K562 (cell line): ENCODE results near the gene LGSN. TPM values are rescaled to one million over a fixed set of nuclear protein-coding genes. Genes with fewer than 3 reads are reported as not detected.
"Not testable (repeated sequence)": the region's sequence is repeated elsewhere in the genome, so short reads cannot be mapped to it uniquely, and the experiment has no call there.

Source experiments
- ATAC-seq: fragments of 200-7000 bp; cut with Tn5 transposase; 3 replicates; pipeline ENCODE4 v1.9.1; 2020; ENCODE audit warnings: moderate library complexity
- BruUV-seq: library from RNA; stranded (reverse); fragments of 400-500 nt; replicated peaks from 2 replicates; lab custom pipeline; 2021; lab: Mats Ljungman, UMichigan
- CTCF ChIA-PET: fragments of 300-600 bp; formaldehyde crosslinking; extraction: SDS; loops from one replicate; lab custom pipeline; 2021; ENCODE audit warnings: low intra/inter-chr PET ratio; lab: Yijun Ruan, JAX
- POLR2A ChIA-PET: fragments of 300-600, 350-650 bp; sonication (Branson Sonifier 250); formaldehyde crosslinking; extraction: SDS; loops from one replicate; lab custom pipeline; 2021; ENCODE audit warnings: antibody characterized with exemption, inconsistent platforms; lab: Yijun Ruan, JAX
- DNase-seq, 4 experiments: peaks; one replicate each; pipeline versions ENCODE4 v3.0.0 to v3.0.0-alpha.2; 2011 to 2018; ENCODE audit warnings: low spot score in 3 of 4, mixed read lengths in 3 of 4; ENCODE audit errors: extremely low read depth in 1 of 4
- FAIRE-seq: peaks from 2 replicates; lab custom pipeline; 2011; peaks lifted over from hg19 to GRCh38; lab: Jason Lieb, UNC
- H2AFZ ChIP-seq: 2 replicates; pipeline ENCODE4 v1.6.0; 2011; ENCODE audit warnings: low read depth, low read length, control low read depth, inconsistent platforms
- H3K27ac ChIP-seq: fragments of 200-600 bp; 3 replicates; pipeline ENCODE4 v1.8.0; 2011; ENCODE audit warnings: low read depth, mild to moderate bottlenecking, control low read depth, inconsistent platforms, low read length, moderate library complexity, mixed read lengths; ENCODE audit errors: extremely low read depth
- H3K27me3 ChIP-seq, 2 experiments: fragments of 300-600 bp in 1 of 2; 2 replicates in 1 of 2; 3 replicates in 1 of 2; pipeline versions ENCODE4 v1.6.0 to v1.8.0; 2011; ENCODE audit warnings: inconsistent platforms in 2 of 2, low read length in 2 of 2, mild to moderate bottlenecking in 1 of 2, mixed read lengths in 1 of 2, moderate library complexity in 1 of 2; ENCODE audit not compliant: control insufficient read depth in 2 of 2, insufficient read depth in 2 of 2
- H3K36me3 ChIP-seq: fragments of 300-600 bp; 3 replicates; pipeline ENCODE4 v1.8.0; 2011; ENCODE audit warnings: mild to moderate bottlenecking, low read length, inconsistent platforms; ENCODE audit not compliant: control insufficient read depth, insufficient read depth
- H3K4me1 ChIP-seq, 2 experiments: fragments of 200-600 bp in 1 of 2; replicated peaks in 1 of 2; 2 replicates in 1 of 2; 3 replicates in 1 of 2; pipeline versions ENCODE4 v1.5.1 to v1.8.0; 2011; ENCODE audit warnings: inconsistent platforms in 2 of 2, low read length in 2 of 2, mild to moderate bottlenecking in 1 of 2, mixed read lengths in 1 of 2, moderate library complexity in 1 of 2; ENCODE audit not compliant: control insufficient read depth in 2 of 2, insufficient read depth in 2 of 2
- H3K4me2 ChIP-seq: 2 replicates; pipeline ENCODE4 v1.6.1; 2011; ENCODE audit warnings: low read length, control low read depth, inconsistent platforms, mixed read lengths; ENCODE audit not compliant: insufficient read depth
- H3K4me3 ChIP-seq: fragments of 200-600 bp; sonication (generic), shearing (Covaris generic); 2 replicates; pipeline ENCODE4 v1.5.1; 2016; ENCODE audit warnings: control low read depth, inconsistent platforms
- H3K79me2 ChIP-seq: fragments of 200-600 bp; 3 replicates; pipeline ENCODE4 v1.8.0; 2011; ENCODE audit warnings: low read length, inconsistent platforms; ENCODE audit not compliant: control insufficient read depth, insufficient read depth
- H3K9ac ChIP-seq, 2 experiments: 2 replicates each; pipeline versions ENCODE4 v1.6.0 to v1.6.1; 2011; ENCODE audit warnings: low read depth in 2 of 2, low read length in 2 of 2, control low read depth in 1 of 2, inconsistent platforms in 1 of 2, mild to moderate bottlenecking in 1 of 2, mixed read lengths in 1 of 2; ENCODE audit not compliant: insufficient read depth in 1 of 2
- H3K9me1 ChIP-seq: one replicate; pipeline ENCODE4 v1.6.0; 2011; ENCODE audit warnings: inconsistent platforms, mild to moderate bottlenecking, low read length, moderate library complexity; ENCODE audit not compliant: control insufficient read depth, insufficient read depth
- H3K9me3 ChIP-seq: replicated peaks from 2 replicates; pipeline ENCODE4 v1.5.1; 2011; ENCODE audit warnings: low read depth, low read length, inconsistent platforms; ENCODE audit not compliant: control insufficient read depth, insufficient read depth
- H4K20me1 ChIP-seq: replicated peaks from 2 replicates; pipeline ENCODE4 v1.6.1; 2011; ENCODE audit warnings: low read length, inconsistent platforms, mixed read lengths; ENCODE audit not compliant: control insufficient read depth, insufficient read depth
- EHMT2 ChIP-seq: fragments of 450-650 bp; IDR thresholded peaks from 2 replicates; pipeline ENCODE4 v1.6.1; 2018; ENCODE audit warnings: antibody characterized with exemption
- ETV5 ChIP-seq: sonication (generic); formaldehyde crosslinking; IDR thresholded peaks from 2 replicates; pipeline ENCODE4 v1.4.0; 2020; ENCODE audit warnings: low read depth, mild to moderate bottlenecking, missing genetic modification reagents
- HDAC2 ChIP-seq: fragments of 450-650 bp; IDR thresholded peaks from 2 replicates; pipeline ENCODE4 v1.6.1; 2016; ENCODE audit warnings: mild to moderate bottlenecking
- HEY1 ChIP-seq: fragments of 250-450 bp; sonication (Bioruptor Pico); IDR thresholded peaks from 2 replicates; pipeline ENCODE4 v1.5.0; 2020; ENCODE audit warnings: mild to moderate bottlenecking, moderate library complexity, borderline replicate concordance
- LARP7 ChIP-seq: fragments of 450-650 bp; IDR thresholded peaks from 2 replicates; pipeline ENCODE4 v1.6.1; 2016
- NEUROD1 ChIP-seq: fragments of 150-350 bp; IDR thresholded peaks from 2 replicates; pipeline ENCODE4 v1.6.1; 2014; ENCODE audit warnings: borderline replicate concordance, low read length, low read depth; ENCODE audit not compliant: partially characterized antibody
- TARDBP ChIP-seq: fragments of 450-650 bp; IDR thresholded peaks from 2 replicates; pipeline ENCODE4 v1.6.1; 2016
- ZFX ChIP-seq: sonication (generic); formaldehyde crosslinking; IDR thresholded peaks from 2 replicates; pipeline ENCODE4 v1.8.0; 2022; ENCODE audit warnings: mild to moderate bottlenecking, missing genetic modification reagents, moderate library complexity
- ZNF668 ChIP-seq: fragments of 250-450 bp; sonication (Bioruptor Pico); IDR thresholded peaks from 2 replicates; pipeline ENCODE4 v1.8.0; 2022; ENCODE audit warnings: mild to moderate bottlenecking, inconsistent platforms
- ZNF780A ChIP-seq: fragments of 250-450 bp; sonication (Bioruptor Pico); IDR thresholded peaks from 2 replicates; pipeline ENCODE4 v1.5.0; 2021; ENCODE audit warnings: mild to moderate bottlenecking
- WGBS: fragments of 100-300 bp; shearing (Covaris generic); methylation state at CpG from one replicate; pipeline ENCODE4 v1.1.6; 2016; ENCODE audit warnings: low coverage, mixed read lengths; ENCODE audit not compliant: insufficient coverage; ENCODE audit errors: missing lambda C conversion rate; 5-methylcytosine and 5-hydroxymethylcytosine counted together
- in situ Hi-C: fragments of 300-500 bp; cut with MboI; formaldehyde crosslinking; loops from 4 replicates; pipeline ENCODE4 v1.15.0; 2018; ENCODE audit warnings: inconsistent platforms, mixed read lengths
- intact Hi-C: fragments of 100-400 bp; cut with micrococcal nuclease; formaldehyde crosslinking; loops from 2 replicates; pipeline ENCODE4 v1.14.2; 2022
- polyA plus RNA-seq, 8 experiments: library from polyadenylated mRNA; depleted of rRNA in 4 of 8; stranded (reverse) in 5 of 8; unstranded in 3 of 8; fragments of >200 nt; fragmentation: Nextera tagmentation in 2 of 8; fragmentation: Illumina TruSeq in 1 of 8; extraction: Ambion mirVana in 2 of 8; extraction: Trizol in 1 of 8; gene quantifications; 2 replicates each; pipeline versions ENCODE4 v1.2.1 to v1.2.3, GENCODE V29; 2011 to 2014; ENCODE audit warnings: inconsistent platforms in 1 of 8, missing spikeins in 1 of 8
- total RNA-seq, 7 experiments: library from RNA; depleted of rRNA in 6 of 7; stranded (reverse); fragments of >200 nt in 6 of 7; fragmentation: Illumina TruSeq in 2 of 7; extraction: Trizol in 2 of 7; gene quantifications; 2 replicates each; pipeline versions ENCODE4 v1.2.1 to v1.2.3, GENCODE V29; 2011 to 2021; ENCODE audit warnings: low replicate concordance in 1 of 7
- TF ChIP-seq, protein P1 (sequence below): fragments of 250-450 bp; sonication (Bioruptor Pico); IDR thresholded peaks from 2 replicates; pipeline ENCODE4 v1.4.0; 2020
- TF ChIP-seq, protein P2 (sequence below): fragments of 450-650 bp; formaldehyde crosslinking; conservative IDR thresholded peaks from 2 replicates; pipeline ENCODE4 v1.4.0; 2022; ENCODE audit warnings: mild to moderate bottlenecking, missing genetic modification characterization
- TF ChIP-seq, protein P3 (sequence below): fragments of 250-450 bp; sonication (Bioruptor Pico); IDR thresholded peaks from 2 replicates; pipeline ENCODE4 v1.8.0; 2021; ENCODE audit warnings: mild to moderate bottlenecking, moderate library complexity

The LGSN gene
- total and polyA plus RNA-seq, 9 of the 15 experiments (the other 6 are each of a cell fraction or from before 2014, with no cell fraction given), result 0.01 TPM; not detected in 8

GRCh38 chr6:63275953-63276352, 43.8 kb downstream of the LGSN start (continued):
- TF ChIP-seq, protein P1, sequence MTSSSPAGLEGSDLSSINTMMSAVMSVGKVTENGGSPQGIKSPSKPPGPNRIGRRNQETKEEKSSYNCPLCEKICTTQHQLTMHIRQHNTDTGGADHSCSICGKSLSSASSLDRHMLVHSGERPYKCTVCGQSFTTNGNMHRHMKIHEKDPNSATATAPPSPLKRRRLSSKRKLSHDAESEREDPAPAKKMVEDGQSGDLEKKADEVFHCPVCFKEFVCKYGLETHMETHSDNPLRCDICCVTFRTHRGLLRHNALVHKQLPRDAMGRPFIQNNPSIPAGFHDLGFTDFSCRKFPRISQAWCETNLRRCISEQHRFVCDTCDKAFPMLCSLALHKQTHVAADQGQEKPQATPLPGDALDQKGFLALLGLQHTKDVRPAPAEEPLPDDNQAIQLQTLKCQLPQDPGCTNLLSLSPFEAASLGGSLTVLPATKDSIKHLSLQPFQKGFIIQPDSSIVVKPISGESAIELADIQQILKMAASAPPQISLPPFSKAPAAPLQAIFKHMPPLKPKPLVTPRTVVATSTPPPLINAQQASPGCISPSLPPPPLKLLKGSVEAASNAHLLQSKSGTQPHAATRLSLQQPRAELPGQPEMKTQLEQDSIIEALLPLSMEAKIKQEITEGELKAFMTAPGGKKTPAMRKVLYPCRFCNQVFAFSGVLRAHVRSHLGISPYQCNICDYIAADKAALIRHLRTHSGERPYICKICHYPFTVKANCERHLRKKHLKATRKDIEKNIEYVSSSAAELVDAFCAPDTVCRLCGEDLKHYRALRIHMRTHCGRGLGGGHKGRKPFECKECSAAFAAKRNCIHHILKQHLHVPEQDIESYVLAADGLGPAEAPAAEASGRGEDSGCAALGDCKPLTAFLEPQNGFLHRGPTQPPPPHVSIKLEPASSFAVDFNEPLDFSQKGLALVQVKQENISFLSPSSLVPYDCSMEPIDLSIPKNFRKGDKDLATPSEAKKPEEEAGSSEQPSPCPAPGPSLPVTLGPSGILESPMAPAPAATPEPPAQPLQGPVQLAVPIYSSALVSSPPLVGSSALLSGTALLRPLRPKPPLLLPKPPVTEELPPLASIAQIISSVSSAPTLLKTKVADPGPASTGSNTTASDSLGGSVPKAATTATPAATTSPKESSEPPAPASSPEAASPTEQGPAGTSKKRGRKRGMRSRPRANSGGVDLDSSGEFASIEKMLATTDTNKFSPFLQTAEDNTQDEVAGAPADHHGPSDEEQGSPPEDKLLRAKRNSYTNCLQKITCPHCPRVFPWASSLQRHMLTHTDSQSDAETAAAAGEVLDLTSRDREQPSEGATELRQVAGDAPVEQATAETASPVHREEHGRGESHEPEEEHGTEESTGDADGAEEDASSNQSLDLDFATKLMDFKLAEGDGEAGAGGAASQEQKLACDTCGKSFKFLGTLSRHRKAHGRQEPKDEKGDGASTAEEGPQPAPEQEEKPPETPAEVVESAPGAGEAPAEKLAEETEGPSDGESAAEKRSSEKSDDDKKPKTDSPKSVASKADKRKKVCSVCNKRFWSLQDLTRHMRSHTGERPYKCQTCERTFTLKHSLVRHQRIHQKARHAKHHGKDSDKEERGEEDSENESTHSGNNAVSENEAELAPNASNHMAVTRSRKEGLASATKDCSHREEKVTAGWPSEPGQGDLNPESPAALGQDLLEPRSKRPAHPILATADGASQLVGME, result no peak
- TF ChIP-seq ZFX (CRISPR knock-in tag), result no peak
- no peak for TF ChIP-seq EHMT2
- TF ChIP-seq, protein P2, sequence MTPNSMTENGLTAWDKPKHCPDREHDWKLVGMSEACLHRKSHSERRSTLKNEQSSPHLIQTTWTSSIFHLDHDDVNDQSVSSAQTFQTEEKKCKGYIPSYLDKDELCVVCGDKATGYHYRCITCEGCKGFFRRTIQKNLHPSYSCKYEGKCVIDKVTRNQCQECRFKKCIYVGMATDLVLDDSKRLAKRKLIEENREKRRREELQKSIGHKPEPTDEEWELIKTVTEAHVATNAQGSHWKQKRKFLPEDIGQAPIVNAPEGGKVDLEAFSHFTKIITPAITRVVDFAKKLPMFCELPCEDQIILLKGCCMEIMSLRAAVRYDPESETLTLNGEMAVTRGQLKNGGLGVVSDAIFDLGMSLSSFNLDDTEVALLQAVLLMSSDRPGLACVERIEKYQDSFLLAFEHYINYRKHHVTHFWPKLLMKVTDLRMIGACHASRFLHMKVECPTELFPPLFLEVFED (CRISPR knock-in tag), result no peak
- no peak for TF ChIP-seq ETV5
- no peak for TF ChIP-seq TARDBP
- no peak for TF ChIP-seq HDAC2
- TF ChIP-seq NEUROD1, result no peak
- no peak for TF ChIP-seq ZNF780A
- no peak for TF ChIP-seq LARP7
- no peak for TF ChIP-seq HEY1 (CRISPR knock-in tag)
- TF ChIP-seq ZNF668 (CRISPR knock-in tag), result no peak
- TF ChIP-seq, protein P3, sequence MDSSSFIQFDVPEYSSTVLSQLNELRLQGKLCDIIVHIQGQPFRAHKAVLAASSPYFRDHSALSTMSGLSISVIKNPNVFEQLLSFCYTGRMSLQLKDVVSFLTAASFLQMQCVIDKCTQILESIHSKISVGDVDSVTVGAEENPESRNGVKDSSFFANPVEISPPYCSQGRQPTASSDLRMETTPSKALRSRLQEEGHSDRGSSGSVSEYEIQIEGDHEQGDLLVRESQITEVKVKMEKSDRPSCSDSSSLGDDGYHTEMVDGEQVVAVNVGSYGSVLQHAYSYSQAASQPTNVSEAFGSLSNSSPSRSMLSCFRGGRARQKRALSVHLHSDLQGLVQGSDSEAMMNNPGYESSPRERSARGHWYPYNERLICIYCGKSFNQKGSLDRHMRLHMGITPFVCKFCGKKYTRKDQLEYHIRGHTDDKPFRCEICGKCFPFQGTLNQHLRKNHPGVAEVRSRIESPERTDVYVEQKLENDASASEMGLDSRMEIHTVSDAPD (CRISPR knock-in tag), result no peak

GRCh38 chr6:63274795-63275430, 44.9 kb downstream of the LGSN start:
- intact Hi-C loops, H3K27me3 ChIP-seq, H2AFZ ChIP-seq, DNase-seq, BruUV-seq, H3K79me2 ChIP-seq, FAIRE-seq, H3K4me3 ChIP-seq, H3K9me1 ChIP-seq, H3K27ac ChIP-seq, CTCF ChIA-PET, H3K4me1 ChIP-seq, ATAC-seq, H3K4me2 ChIP-seq, in situ Hi-C loops, H3K9me3 ChIP-seq, H4K20me1 ChIP-seq, H3K9ac ChIP-seq, H3K36me3 ChIP-seq: not testable (repeated sequence)
- POLR2A ChIA-PET, result interaction anchor here (0.7 kb wide), 1 partner anchor 525 kb away, joined by 3 read pairs; no protein-coding TSS in a partner anchor
- 2% methylated on average over 20 of the region's 35 CpGs for WGBS
